Measurements from ENCODE around the gene DDX59. TPM values are rescaled to one million over a fixed set of nuclear protein-coding genes. Genes with fewer than 3 reads are reported as not detected.

Gene DDX59
- total and polyA plus RNA-seq, 9 of the 15 experiments (the other 6 are each of a cell fraction or from before 2014, with no cell fraction given) = 8.3 to 30.4 (median 19.8) TPM

DNA sequence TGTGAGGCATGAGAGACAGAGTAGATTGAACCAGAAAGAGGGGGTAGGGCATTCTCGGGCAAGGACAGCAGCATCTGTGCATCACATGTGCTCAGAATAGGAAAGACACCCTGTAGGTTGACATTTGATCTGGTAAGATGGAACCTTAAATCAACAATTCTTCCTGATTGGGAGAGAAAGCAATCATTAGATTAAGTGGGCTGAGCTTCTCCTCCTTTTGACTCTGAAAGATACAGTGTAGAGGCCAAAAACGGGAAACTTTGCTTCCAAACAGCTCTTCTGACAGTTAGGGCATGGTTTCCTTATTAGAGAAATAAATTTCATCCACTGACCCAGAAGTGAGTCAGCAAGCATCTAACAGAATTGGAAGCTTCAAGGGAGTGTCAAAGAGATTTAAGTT lies 58.9 kb downstream of the DDX59 start:
- Histone ChIP-seq H3K4me1 (replicated peaks in 1 of 2; ENCODE audit: control insufficient read depth in 2 of 2, insufficient read depth in 2 of 2, low read length in 2 of 2) (no peaks in the 10 kb centered on the region), H3K9ac (ENCODE audit: insufficient read depth in 1 of 2, low read depth in 2 of 2, low read length in 2 of 2) (no peak overlapping the region), H2AFZ (ENCODE audit: low read depth, low read length) (no peak overlapping the region), H3K27me3 (ENCODE audit: control insufficient read depth in 2 of 2, insufficient read depth in 2 of 2, low read length in 2 of 2) (no peaks in the 10 kb centered on the region), H3K36me3 (ENCODE audit: control insufficient read depth, insufficient read depth, low read length) (peaks cover 86% of the 10 kb centered on the region), H3K9me1 (ENCODE audit: control insufficient read depth, insufficient read depth, low read length) (no peaks in the 10 kb centered on the region), H4K20me1 (replicated peaks; ENCODE audit: control insufficient read depth, insufficient read depth, low read length) (no peaks in the 10 kb centered on the region), H3K4me2 (ENCODE audit: insufficient read depth, low read length) (no peak overlapping the region), H3K79me2 (ENCODE audit: control insufficient read depth, insufficient read depth, low read length) (no peaks in the 10 kb centered on the region), H3K27ac (ENCODE audit: extremely low read depth, low read depth, low read length) (no peak overlapping the region), H3K4me3 (no peak overlapping the region), H3K9me3 (replicated peaks; ENCODE audit: control insufficient read depth, insufficient read depth, low read depth, low read length) (no peaks in the 10 kb centered on the region)
- ATAC-seq = peak; percentile 20; the same call in 1 of the 3 replicates
- BruUV-seq (replicated peaks) = no TSS peak
- TF ChIP-seq CREM (IDR thresholded peaks at IDR 0.05; ENCODE audit: low read depth) (no peak), ARNT (IDR thresholded peaks at IDR 0.05) (no peak), SMARCA5 (IDR thresholded peaks at IDR 0.05) (no peak), PRPF4 (IDR thresholded peaks at IDR 0.05; ENCODE audit: insufficient read depth, low read depth, low read length, poor library complexity, severe bottlenecking) (no peak), RHOXF2B (CRISPR knock-in tag; conservative IDR thresholded peaks at IDR 0.05) (no peak), ZNF347 (CRISPR knock-in tag; IDR thresholded peaks at IDR 0.05; ENCODE audit: low read depth) (no peak), SIN3B (IDR thresholded peaks at IDR 0.05; ENCODE audit: low read depth) (no peak), ZC3H8 (IDR thresholded peaks at IDR 0.05) (no peak), MIER1 (IDR thresholded peaks at IDR 0.05; ENCODE audit: low read depth) (no peak), TSC22D4 (tag; IDR thresholded peaks at IDR 0.05) (no peak), SRSF7 (optimal IDR thresholded peaks at IDR 0.05; ENCODE audit: low read depth, low read length) (no peak)
- TF ChIP-seq, protein P1, sequence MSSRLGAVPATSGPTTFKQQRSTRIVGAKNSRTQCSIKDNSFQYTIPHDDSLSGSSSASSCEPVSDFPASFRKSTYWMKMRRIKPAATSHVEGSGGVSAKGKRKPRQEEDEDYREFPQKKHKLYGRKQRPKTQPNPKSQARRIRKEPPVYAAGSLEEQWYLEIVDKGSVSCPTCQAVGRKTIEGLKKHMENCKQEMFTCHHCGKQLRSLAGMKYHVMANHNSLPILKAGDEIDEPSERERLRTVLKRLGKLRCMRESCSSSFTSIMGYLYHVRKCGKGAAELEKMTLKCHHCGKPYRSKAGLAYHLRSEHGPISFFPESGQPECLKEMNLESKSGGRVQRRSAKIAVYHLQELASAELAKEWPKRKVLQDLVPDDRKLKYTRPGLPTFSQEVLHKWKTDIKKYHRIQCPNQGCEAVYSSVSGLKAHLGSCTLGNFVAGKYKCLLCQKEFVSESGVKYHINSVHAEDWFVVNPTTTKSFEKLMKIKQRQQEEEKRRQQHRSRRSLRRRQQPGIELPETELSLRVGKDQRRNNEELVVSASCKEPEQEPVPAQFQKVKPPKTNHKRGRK (tag; IDR thresholded peaks at IDR 0.05) = no peak
- TF ChIP-seq, protein P2, sequence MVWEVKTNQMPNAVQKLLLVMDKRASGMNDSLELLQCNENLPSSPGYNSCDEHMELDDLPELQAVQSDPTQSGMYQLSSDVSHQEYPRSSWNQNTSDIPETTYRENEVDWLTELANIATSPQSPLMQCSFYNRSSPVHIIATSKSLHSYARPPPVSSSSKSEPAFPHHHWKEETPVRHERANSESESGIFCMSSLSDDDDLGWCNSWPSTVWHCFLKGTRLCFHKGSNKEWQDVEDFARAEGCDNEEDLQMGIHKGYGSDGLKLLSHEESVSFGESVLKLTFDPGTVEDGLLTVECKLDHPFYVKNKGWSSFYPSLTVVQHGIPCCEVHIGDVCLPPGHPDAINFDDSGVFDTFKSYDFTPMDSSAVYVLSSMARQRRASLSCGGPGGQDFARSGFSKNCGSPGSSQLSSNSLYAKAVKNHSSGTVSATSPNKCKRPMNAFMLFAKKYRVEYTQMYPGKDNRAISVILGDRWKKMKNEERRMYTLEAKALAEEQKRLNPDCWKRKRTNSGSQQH (CRISPR knock-in tag; IDR thresholded peaks at IDR 0.05) = no peak
- TF ChIP-seq, protein P3, sequence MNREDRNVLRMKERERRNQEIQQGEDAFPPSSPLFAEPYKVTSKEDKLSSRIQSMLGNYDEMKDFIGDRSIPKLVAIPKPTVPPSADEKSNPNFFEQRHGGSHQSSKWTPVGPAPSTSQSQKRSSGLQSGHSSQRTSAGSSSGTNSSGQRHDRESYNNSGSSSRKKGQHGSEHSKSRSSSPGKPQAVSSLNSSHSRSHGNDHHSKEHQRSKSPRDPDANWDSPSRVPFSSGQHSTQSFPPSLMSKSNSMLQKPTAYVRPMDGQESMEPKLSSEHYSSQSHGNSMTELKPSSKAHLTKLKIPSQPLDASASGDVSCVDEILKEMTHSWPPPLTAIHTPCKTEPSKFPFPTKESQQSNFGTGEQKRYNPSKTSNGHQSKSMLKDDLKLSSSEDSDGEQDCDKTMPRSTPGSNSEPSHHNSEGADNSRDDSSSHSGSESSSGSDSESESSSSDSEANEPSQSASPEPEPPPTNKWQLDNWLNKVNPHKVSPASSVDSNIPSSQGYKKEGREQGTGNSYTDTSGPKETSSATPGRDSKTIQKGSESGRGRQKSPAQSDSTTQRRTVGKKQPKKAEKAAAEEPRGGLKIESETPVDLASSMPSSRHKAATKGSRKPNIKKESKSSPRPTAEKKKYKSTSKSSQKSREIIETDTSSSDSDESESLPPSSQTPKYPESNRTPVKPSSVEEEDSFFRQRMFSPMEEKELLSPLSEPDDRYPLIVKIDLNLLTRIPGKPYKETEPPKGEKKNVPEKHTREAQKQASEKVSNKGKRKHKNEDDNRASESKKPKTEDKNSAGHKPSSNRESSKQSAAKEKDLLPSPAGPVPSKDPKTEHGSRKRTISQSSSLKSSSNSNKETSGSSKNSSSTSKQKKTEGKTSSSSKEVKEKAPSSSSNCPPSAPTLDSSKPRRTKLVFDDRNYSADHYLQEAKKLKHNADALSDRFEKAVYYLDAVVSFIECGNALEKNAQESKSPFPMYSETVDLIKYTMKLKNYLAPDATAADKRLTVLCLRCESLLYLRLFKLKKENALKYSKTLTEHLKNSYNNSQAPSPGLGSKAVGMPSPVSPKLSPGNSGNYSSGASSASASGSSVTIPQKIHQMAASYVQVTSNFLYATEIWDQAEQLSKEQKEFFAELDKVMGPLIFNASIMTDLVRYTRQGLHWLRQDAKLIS (CRISPR knock-in tag; IDR thresholded peaks at IDR 0.05) = no peak
- FAIRE-seq = no peak
- in situ Hi-C loops (cut with MboI) = no loop called here
- DNase-seq (ENCODE audit: extremely low read depth in 1 of 4, low spot score in 3 of 4) = no peak
- POLR2A ChIA-PET = interaction anchor here (1.0 kb wide), 2 partner anchors 14 to 17 kb away, joined by 4 to 5 read pairs; no protein-coding TSS in a partner anchor
- intact Hi-C loops (cut with micrococcal nuclease) = no loop called here
- 76% methylated on average over 2 of the region's 2 CpGs for WGBS (ENCODE audit: insufficient coverage, low coverage, missing lambda C conversion rate)
- CTCF ChIA-PET (ENCODE audit: low intra/inter-chr PET ratio) = no interaction called here

Data from K562 (cell line).